ENCODE data around the gene ENAM. TPM values are rescaled to one million over a fixed set of nuclear protein-coding genes. Genes with fewer than 3 reads are reported as not detected.
A peak's percentile ranks its signal among the peaks of the same experiment; 100 is the strongest.
"Not testable (repeated sequence)": the region's sequence is repeated elsewhere in the genome, so short reads cannot be mapped to it uniquely, and the experiment has no call there.

Gene ENAM
- total RNA-seq, 1 donor = not detected

- H3K4me1 ChIP-seq (ENCODE audit: insufficient read depth, low read length) = no peaks in the 10 kb centered on the region
- no peaks in the 10 kb centered on the region for H3K27me3 ChIP-seq (ENCODE audit: insufficient read depth, low read length)
- no peaks in the 10 kb centered on the region for H3K9me3 ChIP-seq (ENCODE audit: low read depth, low read length)
Measured at GRCh38 chr4:70651864-70652506, 23.4 kb downstream of the ENAM start.

GRCh38 chr4:70654605-70655011, 26.1 kb downstream of the ENAM start:
- Histone ChIP-seq H3K27me3 (ENCODE audit: insufficient read depth, low read length) (no peaks in the 10 kb centered on the region), H3K4me3 (ENCODE audit: low read length) (no peak overlapping the region), H3K4me1 (ENCODE audit: insufficient read depth, low read length) (peaks cover 6% of the 10 kb centered on the region), H3K9me3 (ENCODE audit: low read depth, low read length) (no peaks in the 10 kb centered on the region)

More at GRCh38 chr4:70651864-70652506, 23.4 kb downstream of the ENAM start:
- no peak overlapping the region for H3K4me3 ChIP-seq (ENCODE audit: low read length)

GRCh38 chr4:70657326-70657725, 28.8 kb downstream of the ENAM start:
- no peaks in the 10 kb centered on the region for H3K9me3 ChIP-seq (ENCODE audit: low read depth, low read length)
- H3K4me1 ChIP-seq (ENCODE audit: insufficient read depth, low read length) = peaks cover 6% of the 10 kb centered on the region
- H3K27me3 ChIP-seq (ENCODE audit: insufficient read depth, low read length) = no peaks in the 10 kb centered on the region

GRCh38 chr4:70658418-70658817, 29.9 kb downstream of the ENAM start:
- no peaks in the 10 kb centered on the region for H3K9me3 ChIP-seq (ENCODE audit: low read depth, low read length)
- H3K4me3 ChIP-seq (ENCODE audit: low read length) = no peak overlapping the region
- H3K27me3 ChIP-seq (ENCODE audit: insufficient read depth, low read length) = no peaks in the 10 kb centered on the region
- peaks cover 6% of the 10 kb centered on the region for H3K4me1 ChIP-seq (ENCODE audit: insufficient read depth, low read length)

More at GRCh38 chr4:70657326-70657725, 28.8 kb downstream of the ENAM start:
- no peak overlapping the region for H3K4me3 ChIP-seq (ENCODE audit: low read length)

DNA sequence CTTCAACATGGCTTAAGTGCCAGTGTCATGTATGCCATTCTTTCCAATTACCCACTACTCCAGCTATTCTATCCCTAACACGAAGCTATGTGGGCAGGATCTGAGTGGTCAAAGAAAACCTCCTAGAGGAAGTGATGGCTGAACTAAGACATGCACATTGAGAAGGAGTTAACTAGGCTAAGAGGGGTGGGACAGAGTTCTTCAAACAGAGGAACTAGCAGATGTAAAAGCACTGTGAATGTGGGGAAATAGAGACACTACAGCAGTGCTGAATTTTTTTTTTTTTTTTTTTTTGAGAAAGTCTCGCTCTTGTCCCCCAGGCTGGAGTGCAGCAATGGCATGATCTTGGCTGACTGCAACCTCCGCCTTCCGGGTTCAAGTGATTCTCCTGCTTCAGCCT, 31.6 kb downstream of the ENAM start:
- peaks cover 6% of the 10 kb centered on the region for H3K4me1 ChIP-seq (ENCODE audit: insufficient read depth, low read length)
- H3K4me3 ChIP-seq (ENCODE audit: low read length) = no peak overlapping the region
- no peaks in the 10 kb centered on the region for H3K27me3 ChIP-seq (ENCODE audit: insufficient read depth, low read length)
- H3K9me3 ChIP-seq (ENCODE audit: low read depth, low read length) = no peaks in the 10 kb centered on the region

DNA sequence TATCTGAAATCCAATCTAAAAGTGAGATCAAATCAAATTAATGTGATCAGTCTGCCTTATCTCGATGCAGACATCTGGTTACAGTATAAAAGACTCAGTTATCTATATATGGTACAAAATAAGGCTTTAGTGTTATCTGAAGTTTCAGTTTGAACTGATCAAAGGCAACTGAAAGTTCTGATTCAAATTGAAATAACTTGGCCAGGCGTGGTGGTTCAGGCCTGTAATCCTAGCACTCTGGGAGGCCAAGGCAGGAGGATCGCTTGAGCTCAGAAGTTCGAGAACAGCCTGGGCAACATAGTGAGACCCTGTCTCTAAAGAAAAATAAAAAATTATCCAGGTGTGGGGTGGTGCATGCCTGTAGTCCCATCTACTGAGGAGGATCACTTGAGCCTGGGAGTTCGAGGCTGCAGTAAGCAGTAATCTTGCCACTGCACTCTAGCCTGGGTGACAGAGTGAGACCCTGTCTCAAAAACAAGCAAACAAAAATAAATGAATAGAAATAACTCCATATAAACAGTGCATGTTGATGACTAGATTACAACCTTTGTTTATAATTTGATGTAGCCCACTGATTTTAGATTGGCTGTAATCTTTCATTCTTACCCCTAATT, 32.9 kb downstream of the ENAM start:
- H3K4me3 ChIP-seq (ENCODE audit: low read length); H3K9me3 ChIP-seq (ENCODE audit: low read depth, low read length); H3K27me3 ChIP-seq (ENCODE audit: insufficient read depth, low read length); H3K4me1 ChIP-seq (ENCODE audit: insufficient read depth, low read length): not testable (repeated sequence)

- Histone ChIP-seq H3K4me3 (ENCODE audit: low read length) (peak within 1 kb of the TSS; percentile 18), H3K27me3 (ENCODE audit: insufficient read depth, low read length) (no peaks in the 10 kb centered on the region), H3K4me1 (ENCODE audit: insufficient read depth, low read length) (no peaks in the 10 kb centered on the region), H3K9me3 (ENCODE audit: low read depth, low read length) (no peaks in the 10 kb centered on the region)
Measured at GRCh38 chr4:70666369-70666768, 37.8 kb downstream of the ENAM start, which contains the start of gene JCHAIN. Gene JCHAIN (minus strand): TSS chr4:70666508. CDS start chr4:70666490, 18 bp downstream.

DNA sequence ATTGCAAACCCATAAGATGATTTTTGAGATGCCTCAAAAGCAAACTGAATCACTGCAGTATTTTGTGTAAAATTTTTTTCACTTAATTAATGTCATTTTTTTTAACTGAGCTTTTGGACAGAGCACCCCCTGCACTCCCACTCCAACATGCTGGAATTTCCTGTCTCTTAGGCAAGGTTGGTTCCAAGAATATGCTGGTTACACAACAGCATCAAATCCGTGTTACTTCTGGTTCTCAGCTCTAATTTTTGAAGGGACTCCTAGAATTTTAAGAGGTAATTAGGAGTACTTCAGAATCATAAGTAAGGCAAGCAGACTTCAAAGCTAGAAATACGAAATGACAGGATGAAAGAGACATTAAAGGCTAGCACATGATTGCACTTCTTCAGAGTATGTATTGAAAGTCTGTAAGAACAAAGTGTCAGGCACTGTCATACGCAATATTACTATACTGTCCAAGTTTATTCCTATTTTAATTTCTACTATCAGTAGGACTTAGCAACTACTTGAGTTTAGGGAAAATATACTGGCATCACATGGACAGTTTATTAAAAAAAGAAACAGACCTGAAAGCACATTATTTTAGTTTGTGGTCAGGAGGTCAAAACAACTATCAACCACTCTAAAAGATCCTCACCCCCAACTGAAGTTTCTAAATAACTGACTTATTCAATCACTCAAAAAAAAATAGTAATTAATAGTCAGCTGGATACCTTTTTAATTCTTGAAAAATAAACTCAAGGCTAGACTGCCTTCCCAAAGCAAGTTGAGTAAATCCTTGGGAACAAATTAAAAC, 39.4 kb downstream of the ENAM start:
- H3K9me3 ChIP-seq (ENCODE audit: low read depth, low read length) = no peaks in the 10 kb centered on the region
- no peaks in the 10 kb centered on the region for H3K27me3 ChIP-seq (ENCODE audit: insufficient read depth, low read length)
- no peak overlapping the region for H3K4me3 ChIP-seq (ENCODE audit: low read length)
- H3K4me1 ChIP-seq (ENCODE audit: insufficient read depth, low read length) = no peaks in the 10 kb centered on the region

- Histone ChIP-seq H3K9me3 (ENCODE audit: low read depth, low read length) (no peaks in the 10 kb centered on the region), H3K4me1 (ENCODE audit: insufficient read depth, low read length) (no peaks in the 10 kb centered on the region), H3K4me3 (ENCODE audit: low read length) (no peak overlapping the region), H3K27me3 (ENCODE audit: insufficient read depth, low read length) (no peaks in the 10 kb centered on the region)
Measured at GRCh38 chr4:70670332-70671014, 41.9 kb downstream of the ENAM start.

- H3K4me1 ChIP-seq (ENCODE audit: insufficient read depth, low read length) = no peaks in the 10 kb centered on the region
- H3K27me3 ChIP-seq (ENCODE audit: insufficient read depth, low read length) = no peaks in the 10 kb centered on the region
- no peaks in the 10 kb centered on the region for H3K9me3 ChIP-seq (ENCODE audit: low read depth, low read length)
- H3K4me3 ChIP-seq (ENCODE audit: low read length) = no peak overlapping the region
Measured at GRCh38 chr4:70671091-70671490, 42.5 kb downstream of the ENAM start.

DNA sequence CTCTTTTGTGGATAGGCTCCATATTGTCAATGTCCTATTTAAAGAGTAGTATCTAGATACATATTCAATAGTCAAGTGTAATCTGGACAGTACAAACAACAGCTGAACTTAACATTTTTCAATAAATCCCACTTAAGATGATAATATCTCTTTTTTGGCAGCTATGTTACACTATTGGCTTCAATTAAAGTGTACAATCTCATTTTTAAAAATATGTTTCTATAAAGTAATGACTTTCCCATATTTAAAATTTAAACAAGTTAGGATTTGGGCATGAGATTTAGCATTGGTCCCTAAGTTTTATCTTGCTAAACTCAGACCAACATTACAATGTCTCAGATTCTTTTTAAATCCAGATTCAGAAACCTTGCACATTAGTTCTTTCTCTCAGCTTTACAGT, 45.6 kb downstream of the ENAM start:
- H3K4me3 ChIP-seq (ENCODE audit: low read length) = no peak overlapping the region
- H3K9me3 ChIP-seq (ENCODE audit: low read depth, low read length) = no peaks in the 10 kb centered on the region
- H3K4me1 ChIP-seq (ENCODE audit: insufficient read depth, low read length) = peaks cover 7% of the 10 kb centered on the region
- no peaks in the 10 kb centered on the region for H3K27me3 ChIP-seq (ENCODE audit: insufficient read depth, low read length)

GRCh38 chr4:70674731-70675130, 46.2 kb downstream of the ENAM start:
- no peaks in the 10 kb centered on the region for H3K27me3 ChIP-seq (ENCODE audit: insufficient read depth, low read length)
- no peak overlapping the region for H3K4me3 ChIP-seq (ENCODE audit: low read length)
- no peaks in the 10 kb centered on the region for H3K9me3 ChIP-seq (ENCODE audit: low read depth, low read length)
- H3K4me1 ChIP-seq (ENCODE audit: insufficient read depth, low read length) = peaks cover 7% of the 10 kb centered on the region

DNA sequence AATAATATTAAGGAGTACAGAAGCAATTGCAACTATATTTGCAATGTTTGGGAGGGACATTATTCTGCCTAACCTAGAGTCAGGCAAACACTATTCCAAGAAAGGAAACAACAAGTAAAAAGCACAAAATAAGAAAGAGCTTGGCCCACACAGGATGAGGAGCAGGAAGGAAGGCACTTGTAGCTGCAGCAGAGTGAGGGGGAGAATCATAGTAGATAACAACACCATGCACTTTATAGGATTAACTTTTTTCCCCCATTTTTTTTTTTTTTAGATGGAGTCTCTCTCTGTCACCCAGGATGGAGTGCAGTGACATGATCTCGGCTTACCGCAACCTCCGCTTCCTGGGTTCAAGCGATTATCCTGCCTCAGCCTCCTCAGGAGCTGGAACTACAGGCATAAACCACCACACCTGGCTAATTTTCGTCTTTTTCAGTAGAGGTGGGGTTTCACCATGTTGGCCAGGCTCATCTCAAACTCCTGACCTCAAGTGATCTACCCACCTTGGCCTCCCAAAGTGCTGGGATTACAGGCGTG, 48.1 kb downstream of the ENAM start:
- peaks cover 7% of the 10 kb centered on the region for H3K4me1 ChIP-seq (ENCODE audit: insufficient read depth, low read length)

GRCh38 chr4:70678383-70678999, 49.9 kb downstream of the ENAM start:
- Histone ChIP-seq H3K4me3 (ENCODE audit: low read length) (no peak overlapping the region), H3K4me1 (ENCODE audit: insufficient read depth, low read length) (peaks cover 7% of the 10 kb centered on the region), H3K27me3 (ENCODE audit: insufficient read depth, low read length) (no peaks in the 10 kb centered on the region), H3K9me3 (ENCODE audit: low read depth, low read length) (no peaks in the 10 kb centered on the region)

More for the DNA sequence above, 48.1 kb downstream of the ENAM start:
- Histone ChIP-seq H3K4me3 (ENCODE audit: low read length) (no peak overlapping the region), H3K9me3 (ENCODE audit: low read depth, low read length) (no peaks in the 10 kb centered on the region), H3K27me3 (ENCODE audit: insufficient read depth, low read length) (no peaks in the 10 kb centered on the region)

Data from mononuclear cell (primary cell).